NB4 (cell line): ENCODE results near the gene LTK.

ENCODE experiments used
- POLR2A ChIP-seq: IDR thresholded peaks from 2 replicates; pipeline ENCODE4 v1.6.1; 2011; ENCODE audit warnings: mild to moderate bottlenecking; ENCODE audit not compliant: insufficient read length; ENCODE audit errors: extremely low read depth
- TF ChIP-seq, protein P1 (sequence below): IDR thresholded peaks from one replicate; pipeline ENCODE4 v1.5.1; 2012; ENCODE audit warnings: low read depth, low read length

DNA sequence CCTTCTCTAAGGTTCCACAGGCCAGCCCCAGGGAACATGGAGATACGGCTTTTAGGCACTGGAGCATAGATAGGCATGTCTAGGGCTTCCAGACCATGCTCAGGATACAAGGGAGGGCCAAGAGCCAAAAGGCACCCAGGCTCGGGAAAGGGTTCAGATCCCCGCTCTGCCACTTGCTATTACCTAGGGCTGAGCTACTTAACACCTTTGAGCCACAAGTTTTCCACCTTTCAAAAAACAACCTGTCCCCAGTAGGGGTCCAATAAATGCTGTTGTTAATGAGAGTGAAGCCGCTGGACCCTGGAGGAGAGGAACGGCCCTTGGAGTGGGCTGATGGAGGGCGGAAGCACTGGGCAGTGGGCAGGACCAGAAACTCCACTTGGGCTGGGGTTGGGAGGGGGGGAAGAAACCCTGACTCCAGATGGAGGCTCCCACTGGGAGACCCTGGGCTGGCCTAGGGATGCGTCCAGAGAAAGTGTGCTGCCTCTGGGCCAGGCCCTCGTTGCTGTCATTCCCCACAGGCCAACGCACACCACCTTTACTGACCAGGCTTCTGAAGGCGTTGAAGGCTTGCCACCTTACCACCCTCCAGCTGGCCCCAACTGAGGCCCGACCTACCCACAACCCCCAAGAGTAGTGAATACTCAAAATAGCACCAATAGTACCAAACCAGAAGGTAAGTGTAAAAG, 28.5 kb downstream of the LTK start:
- TF ChIP-seq, protein P1, sequence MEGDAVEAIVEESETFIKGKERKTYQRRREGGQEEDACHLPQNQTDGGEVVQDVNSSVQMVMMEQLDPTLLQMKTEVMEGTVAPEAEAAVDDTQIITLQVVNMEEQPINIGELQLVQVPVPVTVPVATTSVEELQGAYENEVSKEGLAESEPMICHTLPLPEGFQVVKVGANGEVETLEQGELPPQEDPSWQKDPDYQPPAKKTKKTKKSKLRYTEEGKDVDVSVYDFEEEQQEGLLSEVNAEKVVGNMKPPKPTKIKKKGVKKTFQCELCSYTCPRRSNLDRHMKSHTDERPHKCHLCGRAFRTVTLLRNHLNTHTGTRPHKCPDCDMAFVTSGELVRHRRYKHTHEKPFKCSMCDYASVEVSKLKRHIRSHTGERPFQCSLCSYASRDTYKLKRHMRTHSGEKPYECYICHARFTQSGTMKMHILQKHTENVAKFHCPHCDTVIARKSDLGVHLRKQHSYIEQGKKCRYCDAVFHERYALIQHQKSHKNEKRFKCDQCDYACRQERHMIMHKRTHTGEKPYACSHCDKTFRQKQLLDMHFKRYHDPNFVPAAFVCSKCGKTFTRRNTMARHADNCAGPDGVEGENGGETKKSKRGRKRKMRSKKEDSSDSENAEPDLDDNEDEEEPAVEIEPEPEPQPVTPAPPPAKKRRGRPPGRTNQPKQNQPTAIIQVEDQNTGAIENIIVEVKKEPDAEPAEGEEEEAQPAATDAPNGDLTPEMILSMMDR, result no peak
- TF ChIP-seq POLR2A, result no peak
